Central memory CD4-positive, alpha-beta T cell (primary cell): ENCODE results near the gene SLC34A3.
A peak's percentile ranks its signal among the peaks of the same experiment; 100 is the strongest.

Source experiments
- DNase-seq: peaks from one replicate; pipeline ENCODE4 v3.0.0; 2022

The SLC34A3 gene

DNA sequence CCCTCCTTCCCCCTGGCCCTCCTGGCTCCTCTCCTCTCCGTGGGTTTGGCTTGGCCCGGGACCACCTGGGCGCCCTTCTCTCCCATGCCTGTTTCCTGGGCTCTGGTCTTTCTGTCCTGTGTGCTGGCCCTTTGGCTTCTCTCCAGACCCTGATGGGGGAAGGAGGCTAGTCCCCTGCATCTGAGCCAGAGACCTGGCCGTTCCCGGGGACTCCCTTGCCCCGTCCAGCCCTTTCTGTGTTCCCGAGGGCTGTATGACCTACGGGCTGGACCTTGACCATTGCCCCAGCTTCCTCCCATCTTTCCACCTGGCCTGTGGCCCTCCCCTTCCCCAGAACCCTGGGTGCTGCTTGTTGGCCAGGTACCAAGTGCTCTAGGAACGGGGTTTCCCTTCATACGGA is 32.8 kb downstream of the SLC34A3 start:
- DNase-seq, result no peak

DNA sequence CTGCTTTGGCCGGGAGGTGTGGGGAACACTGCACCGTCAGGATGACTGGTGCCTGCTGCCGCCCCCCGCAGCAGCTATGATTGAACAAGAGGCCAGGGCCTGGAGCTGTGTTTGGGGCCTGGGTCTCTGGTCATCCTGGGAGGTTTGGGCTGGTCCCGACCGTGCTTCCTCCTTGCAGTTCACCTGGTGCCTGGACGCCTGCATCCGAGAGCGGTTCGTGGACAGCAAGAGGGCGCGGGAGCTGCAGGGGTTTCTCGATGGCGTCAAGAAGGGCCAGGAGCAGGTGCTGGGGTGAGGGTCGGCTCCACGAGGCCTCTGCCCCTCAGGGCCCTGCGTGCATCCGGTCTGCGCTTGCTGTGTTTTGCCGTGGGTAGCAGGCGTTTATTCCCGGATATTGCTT is 33.4 kb downstream of the SLC34A3 start:
- DNase-seq, result no peak

DNA sequence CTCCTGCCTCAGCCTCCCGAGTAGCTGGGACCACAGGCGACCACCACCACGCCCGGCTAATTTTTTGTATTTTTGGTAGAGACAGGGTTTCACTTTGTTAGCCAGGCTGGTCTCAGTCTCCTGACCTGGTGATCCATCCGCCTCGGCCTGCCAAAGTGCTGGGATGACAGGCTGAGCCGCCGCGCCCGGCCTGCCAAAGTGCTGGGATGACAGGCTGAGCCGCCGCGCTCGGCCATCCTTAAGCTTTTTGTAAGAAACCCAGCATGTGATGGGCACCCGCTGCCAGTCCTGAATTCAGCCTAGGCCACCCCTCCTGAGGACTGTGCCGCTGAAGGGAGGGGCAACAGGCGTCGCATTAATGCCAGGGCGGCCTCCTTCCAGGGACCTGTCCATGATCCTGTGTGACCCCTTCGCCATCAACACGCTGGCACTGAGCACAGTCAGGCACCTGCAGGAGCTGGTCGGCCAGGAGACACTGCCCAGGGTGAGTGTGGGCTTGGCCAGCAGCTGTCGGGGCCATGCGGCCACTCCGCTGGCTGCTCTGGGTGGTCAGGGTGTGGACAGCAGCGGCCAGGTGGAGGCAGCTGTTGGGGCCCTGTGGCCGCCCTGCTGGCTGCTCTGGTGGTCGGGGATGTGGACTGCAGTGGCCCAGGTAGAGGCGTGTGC is 34.9 kb downstream of the SLC34A3 start:
- no peak for DNase-seq

DNA sequence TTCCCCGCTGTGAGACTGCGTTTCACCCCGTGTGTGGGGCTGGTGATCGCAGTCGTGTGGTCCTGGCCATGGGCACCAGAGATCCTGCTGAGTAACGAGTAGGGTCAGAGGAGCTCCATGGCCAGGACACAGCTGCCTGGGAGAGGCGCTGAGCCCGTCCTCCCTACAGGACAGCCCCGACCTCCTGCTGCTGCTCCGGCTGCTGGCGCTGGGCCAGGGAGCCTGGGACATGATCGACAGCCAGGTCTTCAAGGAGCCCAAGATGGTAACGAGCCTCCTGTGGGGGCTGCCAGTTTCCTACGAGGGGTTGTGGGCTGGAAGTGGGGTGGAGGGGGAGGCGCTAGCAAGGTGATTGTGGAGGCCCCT is 35.4 kb downstream of the SLC34A3 start:
- no peak for DNase-seq

DNA sequence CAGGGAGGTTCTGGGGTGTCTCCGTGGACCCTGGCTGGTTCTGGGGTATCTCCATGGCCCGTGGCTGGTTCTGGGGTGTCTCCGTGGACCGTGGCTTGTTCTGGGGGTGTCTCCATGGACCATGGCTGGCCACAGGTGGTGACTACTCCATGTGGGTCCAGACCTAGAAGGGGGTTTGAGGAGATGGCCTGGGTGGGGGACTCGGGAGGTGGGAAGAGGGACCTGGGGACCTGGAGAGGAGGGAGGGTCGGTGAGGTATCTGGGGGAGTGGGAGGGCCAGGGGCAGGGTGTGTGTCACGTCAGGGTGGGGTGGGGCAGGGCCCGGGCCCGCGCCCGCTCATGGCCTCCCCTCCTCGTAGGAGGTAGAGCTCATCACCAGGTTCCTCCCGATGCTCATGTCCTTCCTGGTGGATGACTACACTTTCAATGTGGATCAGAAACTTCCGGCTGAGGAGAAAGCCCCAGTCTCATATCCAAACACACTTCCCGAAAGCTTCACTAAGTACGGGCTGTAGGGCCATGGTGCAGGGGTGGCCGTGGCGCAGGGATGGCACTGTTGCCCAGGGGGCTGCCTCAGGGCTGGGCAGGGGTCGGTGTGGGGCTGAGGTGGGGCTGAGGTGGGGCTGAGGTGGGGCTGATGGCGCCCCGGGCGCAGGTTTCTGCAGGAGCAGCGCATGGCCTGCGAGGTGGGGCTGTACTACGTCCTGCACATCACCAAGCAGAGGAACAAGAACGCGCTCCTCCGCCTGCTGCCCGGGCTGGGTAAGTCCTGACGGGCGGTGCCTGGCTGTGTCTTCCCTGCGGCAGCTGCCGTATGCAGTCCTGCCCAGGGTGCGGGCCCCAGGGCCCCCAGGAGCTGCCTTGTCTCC is 36.1 kb downstream of the SLC34A3 start:
- no peak for DNase-seq

DNA sequence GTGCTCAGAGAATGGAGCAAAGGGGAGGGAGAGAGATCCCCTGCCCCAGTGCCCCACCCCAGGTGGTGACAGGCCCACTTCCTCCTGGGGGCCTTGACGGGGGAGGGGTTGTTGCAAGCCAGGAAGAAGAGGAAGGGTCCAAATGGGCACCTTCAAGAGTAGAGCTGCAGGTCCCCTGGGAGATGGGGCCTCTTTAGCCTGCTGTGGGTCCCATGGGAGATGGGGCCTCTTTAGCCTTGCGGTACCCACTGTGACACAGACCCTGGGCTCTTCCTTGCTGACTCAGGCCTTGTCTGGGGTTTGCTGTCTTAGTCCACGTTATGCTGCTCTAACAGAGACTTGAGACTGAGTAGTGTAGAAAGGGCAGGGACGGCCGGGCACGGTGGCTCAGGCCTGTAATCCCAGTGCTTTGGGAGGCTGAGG is 37.2 kb downstream of the SLC34A3 start:
- no peak for DNase-seq

DNA sequence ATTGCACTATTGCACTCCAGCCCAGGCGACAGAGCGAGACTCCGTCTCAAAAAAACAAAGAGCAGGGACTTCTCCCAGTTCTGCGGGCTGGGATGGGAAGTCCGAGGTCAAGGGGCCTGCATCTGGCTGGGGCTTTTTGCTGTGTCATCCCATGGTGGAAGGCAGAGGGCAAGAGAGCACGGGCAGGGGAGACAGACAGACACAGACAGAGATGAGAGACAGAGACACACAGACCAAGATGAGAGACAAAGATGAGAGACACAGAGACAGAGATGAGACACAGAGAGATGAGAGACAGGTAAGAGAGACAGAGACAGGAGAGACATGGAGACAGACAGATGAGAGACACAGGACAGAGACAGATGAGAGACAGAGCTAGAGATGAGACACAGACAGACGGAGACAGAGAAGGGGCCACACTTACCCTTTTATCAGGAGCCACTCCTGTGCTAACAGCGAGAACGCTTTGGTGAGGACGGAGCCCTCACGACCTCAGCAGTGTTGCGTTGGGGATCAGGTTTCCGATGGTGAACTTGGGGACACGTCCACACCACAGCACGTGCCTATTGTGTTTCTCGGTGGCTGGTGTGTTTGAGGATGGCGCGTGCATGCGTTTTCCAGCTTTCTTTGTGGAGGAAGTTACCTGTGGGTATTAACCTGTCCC is 38.0 kb downstream of the SLC34A3 start:
- no peak for DNase-seq

DNA sequence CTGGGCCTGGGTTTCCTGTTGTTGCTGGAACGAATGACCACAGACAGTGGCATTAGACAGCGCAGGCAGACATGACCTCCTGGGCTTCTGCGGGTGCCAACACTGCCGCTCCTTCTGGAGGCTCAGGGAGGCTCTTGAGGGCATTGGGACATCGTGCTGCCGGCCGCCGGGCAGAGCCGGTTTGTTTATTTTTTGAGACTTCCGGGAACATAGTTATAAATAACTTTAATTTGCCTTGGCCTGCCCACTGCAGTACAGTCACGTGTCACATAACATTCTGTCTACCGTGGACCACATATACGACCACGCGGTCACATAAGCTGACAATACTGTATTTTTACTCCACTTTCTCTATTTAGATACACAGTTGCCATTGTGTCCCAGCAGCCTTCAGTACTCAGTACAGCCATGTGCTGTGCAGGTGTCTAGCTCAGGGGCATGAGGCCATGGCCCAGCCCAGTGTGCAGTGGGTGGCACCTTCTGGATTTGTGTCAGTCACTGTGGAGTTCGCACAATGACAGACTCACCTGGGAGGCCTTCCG is 38.6 kb downstream of the SLC34A3 start:
- no peak for DNase-seq

DNA sequence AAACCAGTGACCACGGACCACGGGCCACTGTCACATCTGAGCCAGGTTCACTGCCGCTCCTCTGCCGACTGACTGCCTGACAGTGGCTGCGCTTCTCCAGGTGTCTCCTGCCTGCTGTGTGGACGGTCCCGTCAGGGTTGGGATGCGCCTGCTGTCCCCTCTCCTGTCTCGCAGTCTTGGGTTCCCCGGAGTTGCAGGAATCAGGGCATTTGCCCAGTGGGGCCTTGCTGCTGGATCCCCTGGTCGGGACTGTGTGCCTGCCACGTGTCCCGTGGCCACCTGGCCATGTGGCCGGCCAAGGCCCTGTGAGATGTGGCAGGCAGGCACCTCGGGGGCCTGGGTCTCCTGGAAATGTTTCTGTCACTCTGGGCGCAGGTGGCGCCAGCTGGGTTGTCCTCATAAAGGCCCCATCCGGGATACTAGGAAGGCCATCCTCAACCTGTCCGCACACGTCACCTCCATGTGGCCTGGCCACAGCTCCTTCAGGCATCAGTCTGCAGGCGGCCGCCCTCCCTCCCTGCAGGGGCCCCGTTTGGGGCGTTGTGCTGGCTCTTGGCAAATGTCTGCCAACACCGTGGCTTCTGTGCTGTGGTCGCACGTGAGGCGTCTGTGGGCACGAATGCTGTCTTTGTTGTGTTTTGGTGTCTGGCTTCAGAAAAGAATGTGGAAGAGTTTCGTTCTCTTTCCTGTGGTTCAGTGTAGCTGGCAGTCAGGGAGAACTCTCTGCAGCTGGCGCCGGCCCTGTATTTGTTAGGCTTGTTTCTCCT is 40.4 kb downstream of the SLC34A3 start:
- peak; percentile 39 for DNase-seq

DNA sequence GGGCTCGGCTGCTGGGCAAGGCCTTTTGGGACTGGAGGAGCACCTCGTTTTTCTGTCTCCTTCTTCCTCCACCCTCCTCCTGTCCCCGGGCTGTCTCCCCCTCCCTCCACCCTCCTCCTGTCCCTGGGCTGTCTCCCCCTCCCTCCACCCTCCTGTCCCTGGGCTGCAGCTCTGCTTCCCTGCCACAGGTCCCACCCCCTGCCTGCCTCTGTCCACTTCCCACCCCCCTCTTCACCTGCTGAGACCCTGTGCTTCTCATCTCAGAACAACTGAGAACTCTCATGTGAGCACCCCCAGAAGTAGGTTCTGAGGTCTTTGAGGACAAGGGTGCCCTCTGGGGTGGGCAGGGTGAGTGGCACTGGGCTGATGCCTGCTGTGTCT is 41.0 kb downstream of the SLC34A3 start:
- no peak for DNase-seq

DNA sequence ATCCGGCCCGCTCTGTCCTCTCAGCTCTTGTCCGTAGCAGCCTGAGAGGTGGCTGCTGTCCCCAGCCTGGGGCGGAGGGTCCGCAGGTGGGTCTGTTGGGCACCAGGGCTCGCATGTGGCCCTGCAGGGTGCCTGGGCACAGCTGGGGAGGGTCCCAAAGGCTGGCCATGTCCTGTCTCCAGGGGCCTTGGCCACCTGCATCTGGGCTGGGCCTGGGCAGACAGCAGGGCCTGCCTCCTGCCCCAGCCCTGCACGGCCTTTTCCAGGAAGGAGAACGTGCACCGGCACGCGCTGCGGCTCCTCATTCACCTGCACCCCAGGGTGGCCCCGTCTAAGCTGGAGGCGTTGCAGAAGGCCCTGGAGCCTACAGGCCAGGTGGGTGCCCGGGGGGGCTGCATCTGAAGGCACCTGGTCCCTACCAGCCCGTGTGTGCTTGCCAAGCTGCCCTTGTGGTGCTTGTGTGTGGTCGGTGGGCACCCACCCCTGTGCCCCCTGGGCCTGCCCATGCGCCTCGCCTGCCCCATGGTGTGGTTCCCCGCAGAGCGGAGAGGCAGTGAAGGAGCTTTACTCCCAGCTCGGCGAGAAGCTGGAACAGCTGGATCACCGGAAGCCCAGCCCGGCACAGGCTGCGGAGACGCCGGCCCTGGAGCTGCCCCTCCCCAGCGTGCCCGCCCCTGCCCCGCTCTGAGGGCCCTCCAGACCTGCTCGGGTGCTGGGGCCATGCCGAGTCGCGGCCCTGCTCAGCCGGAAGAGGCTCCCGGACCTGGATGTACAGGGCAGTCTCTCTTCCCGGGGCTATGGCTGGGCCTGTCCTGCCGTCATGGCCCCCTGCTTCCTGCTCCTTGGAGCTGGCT is 41.8 kb downstream of the SLC34A3 start:
- no peak for DNase-seq

DNA sequence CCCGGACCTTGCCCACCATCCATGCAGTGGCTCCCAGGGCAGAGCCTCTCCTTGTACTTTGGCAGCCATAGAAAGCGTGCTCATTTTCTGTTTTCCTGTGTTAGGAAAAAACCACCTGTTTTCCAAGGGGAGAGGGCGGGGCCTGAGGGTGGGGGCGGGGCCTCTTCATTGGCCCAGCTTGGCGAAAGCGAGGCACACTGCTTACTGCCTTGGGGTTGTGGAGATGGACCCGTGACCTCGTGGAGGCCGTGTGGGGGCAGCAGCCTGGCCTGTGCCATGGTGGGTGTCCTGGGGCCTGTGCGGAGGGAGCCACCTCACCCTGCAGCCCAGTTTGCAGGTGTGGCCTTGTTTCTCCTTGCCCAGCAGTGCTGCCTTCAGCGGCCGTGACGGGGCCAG is 42.4 kb downstream of the SLC34A3 start:
- no peak for DNase-seq

DNA sequence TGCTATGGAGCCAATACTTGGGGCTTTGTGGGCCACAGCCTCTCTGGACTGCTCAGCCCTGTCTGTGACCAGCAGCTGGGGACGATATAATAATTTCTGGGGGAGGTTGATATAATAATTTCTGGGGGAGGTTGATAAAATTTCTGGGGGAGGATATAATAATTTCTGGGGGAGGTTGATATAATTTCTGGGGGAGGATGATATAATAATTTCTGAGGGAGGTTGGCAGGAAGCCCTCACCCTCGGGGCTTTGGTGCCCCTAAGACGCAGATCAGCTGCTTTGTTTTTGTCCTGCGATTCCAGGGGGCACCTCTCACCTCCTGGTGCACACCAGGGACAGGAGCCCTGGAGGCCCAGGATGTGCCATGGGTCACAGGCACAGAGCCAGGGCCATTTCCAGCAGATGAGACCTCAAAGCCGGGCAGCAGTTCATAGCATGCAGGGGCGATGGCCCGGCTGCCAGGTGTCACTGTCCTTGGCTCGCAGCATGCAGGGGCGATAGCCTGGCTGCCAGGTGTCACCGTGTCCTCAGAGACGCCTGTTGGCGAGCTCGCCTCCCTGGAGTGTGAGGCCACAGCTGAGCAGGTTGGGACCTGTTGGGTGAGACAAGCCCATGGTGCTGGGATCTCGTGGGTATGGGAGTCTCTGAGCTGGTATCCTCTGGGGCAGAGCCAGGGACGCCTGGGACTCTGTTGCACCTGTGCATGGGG is 43.1 kb downstream of the SLC34A3 start:
- no peak for DNase-seq

DNA sequence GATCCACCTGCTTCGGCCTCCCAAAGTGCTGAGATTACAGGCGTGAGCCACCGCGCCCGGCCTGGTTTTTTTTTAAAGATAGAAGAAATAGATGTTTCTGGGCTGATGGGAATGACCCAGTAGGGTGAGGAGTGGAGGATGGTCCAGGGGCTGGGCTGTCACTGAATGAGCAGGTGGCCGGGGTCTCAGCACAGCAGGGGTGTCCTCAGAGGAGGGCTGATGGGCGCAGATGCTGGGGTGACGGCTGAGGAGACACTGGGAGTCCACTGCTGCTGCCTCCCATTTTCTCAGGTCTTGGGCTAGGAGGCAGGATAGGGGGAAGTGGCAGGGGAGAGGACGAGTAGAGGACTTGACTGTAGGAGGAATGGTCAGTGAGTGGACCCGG is 44.5 kb downstream of the SLC34A3 start:
- DNase-seq, result no peak

DNA sequence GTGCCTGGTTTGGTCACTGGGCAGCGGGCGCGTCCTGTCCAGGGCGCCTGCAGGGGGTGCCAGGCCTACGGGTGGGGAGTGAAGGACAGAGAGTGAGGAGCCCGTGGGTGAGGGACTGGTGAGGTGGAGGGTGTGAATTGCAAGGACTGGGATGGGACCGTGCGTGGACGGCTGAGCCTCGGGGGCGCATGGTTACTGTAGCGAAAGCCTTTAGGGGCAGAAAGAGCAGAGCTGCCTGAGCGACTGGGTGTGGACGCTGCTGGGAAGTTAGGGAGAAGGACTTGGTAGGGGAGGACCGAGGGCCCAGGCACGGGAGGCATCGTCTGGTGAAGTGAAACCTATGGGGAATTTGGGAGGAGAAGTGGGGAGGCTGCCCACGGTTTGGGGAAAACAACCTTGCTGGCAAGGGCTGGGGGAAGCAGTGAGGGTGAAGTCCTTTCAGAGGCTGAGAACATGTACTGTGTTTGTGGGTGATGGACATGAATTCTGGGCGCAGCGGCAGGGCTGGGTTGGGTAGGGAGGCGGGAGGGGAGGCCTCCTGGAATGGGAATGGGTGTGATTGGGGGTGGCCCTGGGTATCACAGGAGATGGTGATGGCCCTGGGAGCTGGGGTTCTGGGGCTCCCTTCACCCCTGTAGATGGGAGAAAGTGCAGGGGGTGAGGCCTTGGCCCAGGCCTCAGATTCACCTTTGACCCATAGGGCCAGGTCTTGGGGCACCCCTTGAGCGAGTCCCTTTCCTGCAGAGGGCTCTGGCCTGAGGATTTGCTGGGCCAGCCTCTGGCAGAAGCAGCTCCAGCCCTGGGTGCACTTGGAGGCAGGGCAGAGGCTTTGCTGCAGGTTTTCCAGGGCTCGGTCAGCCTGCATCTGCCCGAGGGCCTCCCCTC is 45.1 kb downstream of the SLC34A3 start:
- DNase-seq, result no peak

DNA sequence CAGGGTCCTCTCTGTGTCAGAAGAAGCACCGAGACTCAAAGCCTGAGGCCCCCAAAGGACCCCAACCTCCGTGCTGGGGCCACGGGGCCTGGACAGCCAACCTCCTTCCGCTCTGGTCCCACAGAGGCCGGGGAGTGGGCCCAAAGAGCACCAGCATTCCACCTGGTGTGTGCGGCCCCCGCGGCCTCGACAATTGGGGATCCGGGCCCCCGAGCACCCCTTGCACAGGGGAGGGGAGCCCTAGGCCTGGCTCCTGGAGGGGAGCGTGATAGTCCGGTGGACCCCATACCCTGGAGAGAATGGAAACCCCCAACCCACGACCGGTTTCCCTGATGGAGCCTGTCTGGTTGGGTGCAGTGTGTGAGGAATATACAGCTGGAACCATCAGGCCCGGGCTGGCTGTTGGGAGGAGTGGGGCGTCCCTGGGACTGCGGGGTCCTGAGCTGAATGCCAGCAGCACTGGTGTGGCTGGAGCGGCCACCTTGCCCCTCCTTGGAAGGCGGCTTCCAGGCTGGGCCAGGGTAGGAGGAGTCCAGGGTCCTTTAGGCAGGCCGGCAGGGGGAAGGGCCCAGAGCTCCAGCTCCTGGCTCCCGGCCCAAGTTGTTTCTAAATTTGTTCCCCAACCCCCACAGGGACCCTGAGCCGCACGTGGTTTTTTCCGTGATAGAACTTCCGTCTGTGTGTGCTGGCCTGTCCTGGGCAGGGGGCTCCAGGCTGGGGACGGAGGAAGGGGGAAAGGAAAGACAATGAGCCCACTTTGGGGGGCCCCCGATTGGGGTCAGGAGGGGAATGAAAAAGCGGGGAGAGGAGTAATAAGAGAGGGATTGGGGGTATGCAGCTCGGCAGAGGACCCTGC is 46.0 kb downstream of the SLC34A3 start:
- DNase-seq, result no peak

DNA sequence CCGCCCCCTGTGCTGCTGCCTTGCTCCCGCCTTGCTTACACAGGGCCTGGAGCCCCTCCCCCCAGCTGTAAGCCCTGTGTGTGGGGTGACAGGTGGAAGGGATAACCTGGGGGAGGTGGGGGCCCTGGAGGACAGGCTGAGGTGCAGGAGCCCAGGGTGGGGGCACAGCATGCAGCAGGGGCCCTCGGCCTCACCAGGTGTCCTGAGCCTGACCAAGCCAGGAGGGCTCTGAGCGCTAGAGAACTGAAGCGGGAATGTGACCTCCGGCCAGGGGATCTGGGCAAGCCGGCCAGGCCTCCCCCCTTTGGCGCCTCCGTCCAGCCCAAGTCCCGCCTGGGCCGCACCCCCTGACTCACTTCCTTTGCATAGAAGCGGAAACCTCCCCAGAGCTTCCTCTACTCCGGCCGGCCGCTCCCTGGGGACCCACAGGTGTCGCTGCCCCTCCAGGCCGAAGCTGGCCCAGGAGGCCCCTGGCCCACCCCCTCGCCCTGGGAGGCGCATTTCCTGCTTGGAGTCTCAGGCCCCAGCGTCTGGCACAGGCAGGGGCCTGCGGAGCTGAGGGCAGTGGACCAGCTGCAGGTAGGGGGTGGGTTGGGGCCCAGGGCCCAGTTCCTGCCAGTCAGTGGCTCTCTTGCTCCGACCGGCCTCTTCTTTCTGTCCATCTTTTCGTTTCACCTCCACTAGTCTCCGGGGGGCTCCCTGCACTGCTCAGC is 46.8 kb downstream of the SLC34A3 start, which contains the start of gene TOR4A:
Gene TOR4A (plus strand): TSS at position 398 of the 713 bp plus-strand sequence. CDS start 964 bp downstream, outside the sequence.
- no peak for DNase-seq

DNA sequence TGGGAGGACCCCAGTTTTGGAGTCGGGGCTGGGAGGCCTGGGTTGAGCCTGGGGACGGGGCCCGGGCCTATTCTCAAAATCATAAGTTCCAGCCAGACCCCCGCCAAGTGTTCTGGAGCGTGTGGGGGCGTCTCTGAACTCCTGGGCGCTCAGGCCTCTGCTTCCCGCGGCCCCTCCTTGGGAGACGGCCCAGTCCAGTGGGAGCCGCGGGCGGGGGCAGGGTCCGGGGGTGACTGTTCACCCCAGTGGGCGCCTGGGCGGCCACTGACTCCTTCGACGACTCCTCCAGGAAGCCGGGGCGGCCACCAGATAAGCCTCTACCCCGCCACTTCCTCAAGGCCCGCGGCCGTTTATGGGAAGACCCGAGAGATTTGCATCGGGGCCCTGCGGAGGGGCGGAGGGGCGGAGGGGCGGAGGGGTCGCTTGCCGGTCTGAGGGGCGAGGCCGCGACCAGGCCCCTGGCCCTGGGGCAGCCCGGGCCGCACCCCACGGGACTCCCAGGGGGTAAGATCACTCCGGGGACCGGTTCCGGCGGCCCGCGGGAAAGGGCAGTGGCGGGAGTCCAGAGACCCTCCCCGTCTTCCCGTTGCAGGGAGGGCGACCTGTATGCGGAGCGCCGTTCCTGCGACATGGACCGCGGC is 47.5 kb downstream of the SLC34A3 start:
- no peak for DNase-seq
